GM19025 (cell line): Measurements from ENCODE around the gene FGFBP1.
"Not testable (repeated sequence)": the region's sequence is repeated elsewhere in the genome, so short reads cannot be mapped to it uniquely, and the experiment has no call there.

Source experiments
- ATAC-seq: cut with Tn5 transposase; IDR thresholded peaks from one replicate; pipeline ENCODE4 v1.9.1; 2021; ENCODE audit warnings: mild to moderate bottlenecking, low read depth, moderate library complexity; ENCODE audit not compliant: unreplicated experiment

The FGFBP1 gene

GRCh38 chr4:15947684-15948083 is 9.1 kb upstream of the FGFBP1 start:
- ATAC-seq, result no peak

GRCh38 chr4:15945516-15945915 is 7.0 kb upstream of the FGFBP1 start:
- no peak for ATAC-seq

- ATAC-seq, result no peak
Measured at GRCh38 chr4:15944895-15945294, 6.4 kb upstream of the FGFBP1 start.

GRCh38 chr4:15942283-15942682 is 3.7 kb upstream of the FGFBP1 start:
- ATAC-seq, result no peak

- no peak for ATAC-seq
Measured at GRCh38 chr4:15938182-15938581, 358 bp downstream of the FGFBP1 start.

- no peak for ATAC-seq
Measured at GRCh38 chr4:15936495-15936894, 2.0 kb downstream of the FGFBP1 start.

- ATAC-seq, result no peak
Measured at GRCh38 chr4:15935504-15936402, 2.8 kb downstream of the FGFBP1 start.

- ATAC-seq, result no peak
Measured at GRCh38 chr4:15934259-15934658, 4.3 kb downstream of the FGFBP1 start.

GRCh38 chr4:15931451-15932210 is 6.9 kb downstream of the FGFBP1 start:
- ATAC-seq, result no peak

GRCh38 chr4:15930314-15930713 is 8.2 kb downstream of the FGFBP1 start:
- ATAC-seq, result no peak

- no peak for ATAC-seq
Measured at GRCh38 chr4:15929540-15929939, 9.0 kb downstream of the FGFBP1 start.

- ATAC-seq, result no peak
Measured at GRCh38 chr4:15928883-15929282, 9.7 kb downstream of the FGFBP1 start.

- no peak for ATAC-seq
Measured at GRCh38 chr4:15926486-15926885, 12.1 kb downstream of the FGFBP1 start.

- ATAC-seq, result no peak
Measured at GRCh38 chr4:15925830-15926229, 12.7 kb downstream of the FGFBP1 start.

- ATAC-seq, result no peak
Measured at GRCh38 chr4:15921592-15921932, 17.0 kb downstream of the FGFBP1 start.

GRCh38 chr4:15920723-15921591 is 17.6 kb downstream of the FGFBP1 start:
- ATAC-seq, result no peak

- ATAC-seq, result no peak
Measured at GRCh38 chr4:15918484-15919129, 19.9 kb downstream of the FGFBP1 start.

GRCh38 chr4:15917297-15917696 is 21.2 kb downstream of the FGFBP1 start:
- ATAC-seq, result no peak

- not testable (repeated sequence) for ATAC-seq
Measured at GRCh38 chr4:15916358-15916757, 22.2 kb downstream of the FGFBP1 start.

GRCh38 chr4:15914736-15915135 is 23.8 kb downstream of the FGFBP1 start:
- no peak for ATAC-seq
